ENCODE results near the gene SLC16A13.

GRCh38 chr17:7007143-7007542 is 28.7 kb upstream of the SLC16A13 start:
- TF ChIP-seq POLR2A (IDR thresholded peaks at IDR 0.05; ENCODE audit: low read depth, low read length) (no peak), POLR2AphosphoS5 (IDR thresholded peaks at IDR 0.05; ENCODE audit: low read depth, low read length) (no peak)

Measured in GM12892 (cell line).